ENCODE measurements around the gene GRM5.

DNA sequence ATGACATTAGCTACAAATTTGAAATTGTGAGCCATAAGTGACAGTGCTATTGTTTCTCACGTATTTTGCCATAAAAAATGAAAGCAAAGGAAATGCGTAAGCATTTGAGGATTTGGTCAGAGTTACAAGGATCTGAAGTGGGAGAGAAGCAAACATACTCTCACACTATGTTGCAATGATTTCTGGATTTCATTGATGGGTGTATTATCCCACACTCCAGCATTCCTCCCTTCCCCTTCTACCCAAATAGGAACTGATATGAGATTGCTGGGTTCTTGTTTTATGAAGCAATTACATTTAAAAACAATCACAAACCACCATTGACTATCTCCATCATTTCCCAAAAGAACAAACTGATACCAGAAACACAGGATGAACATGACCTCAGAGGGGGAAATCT, 414.2 kb downstream of the GRM5 start:
- TF ChIP-seq CTCF (IDR thresholded peaks at IDR 0.05; ENCODE audit: low read depth, low read length), result no peak
- TF ChIP-seq EZH2phosphoT487 (IDR thresholded peaks at IDR 0.05; ENCODE audit: low read depth), result no peak
